Measurements from ENCODE around the gene CPEB3. TPM values are rescaled to one million over a fixed set of nuclear protein-coding genes. Genes with fewer than 3 reads are reported as not detected.

The CPEB3 gene
- total and polyA plus RNA-seq, 9 donors: 2.3 to 6.6 (median 5.6) TPM

- H3K9me3 ChIP-seq: no peaks in the 10 kb centered on the region
- H3K36me3 ChIP-seq: no peaks in the 10 kb centered on the region
- H3K27me3 ChIP-seq: no peaks in the 10 kb centered on the region
- no peaks in the 10 kb centered on the region for H3K4me1 ChIP-seq (ENCODE audit: insufficient read depth)
- H3K27ac ChIP-seq: no peak overlapping the region
- H3K4me3 ChIP-seq: no peak overlapping the region
- WGBS, 3 donors: 78 to 87% (median 83%) methylated on average over 5 of the region's 5 CpGs
- intact Hi-C loops (cut with DNase I): no loop called here
- DNase-seq: no peak
- TF ChIP-seq EP300 (IDR thresholded peaks at IDR 0.05) (no peak), POLR2A (IDR thresholded peaks at IDR 0.05) (no peak), CTCF (IDR thresholded peaks at IDR 0.05) (no peak)
These were observed 159.5 kb downstream of the CPEB3 start for GRCh38 chr10:92131275-92131820.

GRCh38 chr10:92130622-92131274 is 160.1 kb downstream of the CPEB3 start:
- no peak for DNase-seq
- no peak overlapping the region for H3K4me3 ChIP-seq
- intact Hi-C loops (cut with DNase I): no loop called here
- TF ChIP-seq CTCF (IDR thresholded peaks at IDR 0.05): no peak
- no peak for TF ChIP-seq POLR2A (IDR thresholded peaks at IDR 0.05)
- TF ChIP-seq EP300 (IDR thresholded peaks at IDR 0.05): no peak
- H3K27ac ChIP-seq: no peak overlapping the region
- no peaks in the 10 kb centered on the region for H3K27me3 ChIP-seq
- H3K9me3 ChIP-seq: no peaks in the 10 kb centered on the region
- H3K4me1 ChIP-seq (ENCODE audit: insufficient read depth): no peaks in the 10 kb centered on the region
- no peaks in the 10 kb centered on the region for H3K36me3 ChIP-seq

GRCh38 chr10:92126100-92126650 is 164.7 kb downstream of the CPEB3 start:
- Histone ChIP-seq H3K4me3 (no peak overlapping the region), H3K4me1 (ENCODE audit: insufficient read depth) (peaks cover 27% of the 10 kb centered on the region), H3K27me3 (no peaks in the 10 kb centered on the region), H3K36me3 (no peaks in the 10 kb centered on the region), H3K9me3 (no peaks in the 10 kb centered on the region), H3K27ac (no peak overlapping the region)
- no peak for DNase-seq
- 68 to 72% (median 70%) methylated on average over 2 of the region's 2 CpGs for WGBS, 3 donors
- TF ChIP-seq CTCF (IDR thresholded peaks at IDR 0.05) (no peak), POLR2A (IDR thresholded peaks at IDR 0.05) (no peak), EP300 (IDR thresholded peaks at IDR 0.05) (no peak)
- intact Hi-C loops (cut with DNase I): no loop called here

GRCh38 chr10:92125144-92125543 is 165.7 kb downstream of the CPEB3 start:
- Histone ChIP-seq H3K27me3 (no peaks in the 10 kb centered on the region), H3K4me3 (no peak overlapping the region), H3K4me1 (ENCODE audit: insufficient read depth) (peaks cover 27% of the 10 kb centered on the region), H3K36me3 (no peaks in the 10 kb centered on the region), H3K9me3 (no peaks in the 10 kb centered on the region), H3K27ac (peak overlapping the region in 1 of 2 donors; percentile 35)
- intact Hi-C loops (cut with DNase I): no loop called here
- DNase-seq: no peak
- TF ChIP-seq CTCF (IDR thresholded peaks at IDR 0.05) (no peak), EP300 (IDR thresholded peaks at IDR 0.05) (no peak), POLR2A (IDR thresholded peaks at IDR 0.05) (no peak)

Measured in ovary (tissue), 9 donors.